GM03348 (cell line): ENCODE results near the gene GPT2.

ENCODE experiments used
- DNase-seq: peaks from one replicate; pipeline ENCODE4 v3.0.0; 2012; ENCODE audit warnings: low spot score

GPT2 gene

GRCh38 chr16:46898006-46898405, 13.8 kb downstream of the GPT2 start:
- DNase-seq = no peak

DNA sequence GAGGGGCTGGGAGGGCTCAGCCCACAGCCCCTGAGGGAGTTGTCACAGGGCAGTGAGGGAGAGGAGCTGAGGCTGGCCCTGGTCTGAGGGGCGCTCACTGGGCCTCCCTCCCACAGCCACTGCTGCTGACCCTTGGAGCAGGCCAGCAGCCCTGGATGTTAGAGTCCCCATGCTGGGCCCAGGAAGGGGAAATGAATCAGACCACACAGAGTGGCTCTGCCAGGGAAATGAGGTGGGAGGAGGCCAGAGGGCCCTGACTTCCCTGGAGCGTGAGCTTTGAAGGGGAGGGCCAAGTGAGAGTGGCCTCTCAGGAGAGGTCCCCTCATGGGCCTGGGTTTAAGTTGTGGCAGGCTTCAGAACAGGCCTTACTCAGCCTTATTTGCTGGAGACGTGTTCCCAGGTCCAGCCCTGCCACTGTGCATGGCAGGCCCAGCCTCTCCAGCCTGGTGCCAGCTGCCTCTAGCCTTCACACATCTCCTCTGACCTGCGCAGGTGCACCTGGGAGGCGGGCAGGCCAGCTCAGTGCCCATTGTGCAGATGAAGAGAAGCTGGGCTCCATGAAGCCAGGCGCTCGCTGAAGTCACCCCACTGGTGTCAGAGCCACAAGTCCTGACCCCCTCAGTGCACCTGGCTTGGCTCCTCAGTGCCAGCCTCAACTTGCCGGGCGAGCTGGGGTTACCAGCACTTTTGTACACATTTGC, 15.4 kb downstream of the GPT2 start:
- DNase-seq = no peak

GRCh38 chr16:46900455-46901235, 16.5 kb downstream of the GPT2 start:
- DNase-seq = no peak

DNA sequence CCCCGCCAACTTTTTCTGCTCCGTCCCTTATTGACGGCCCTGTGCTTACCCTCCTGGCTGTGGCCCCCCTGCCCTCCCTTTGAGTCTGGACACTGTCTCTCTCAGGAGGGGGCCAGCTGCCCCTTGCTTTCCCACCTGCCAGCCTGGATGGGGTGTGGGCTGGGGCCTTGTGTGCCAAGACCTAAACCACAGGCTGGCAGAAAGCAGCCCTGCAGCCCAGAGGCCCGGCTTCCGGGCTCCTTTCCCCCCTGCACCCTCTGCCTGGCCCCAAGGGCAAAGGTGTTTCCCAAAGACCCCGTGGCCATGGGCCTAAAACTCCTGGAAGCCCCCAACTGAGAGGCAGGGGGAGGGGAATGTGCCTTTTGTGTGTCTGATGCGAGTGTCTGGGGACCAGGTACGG, 17.5 kb downstream of the GPT2 start:
- DNase-seq = no peak

DNA sequence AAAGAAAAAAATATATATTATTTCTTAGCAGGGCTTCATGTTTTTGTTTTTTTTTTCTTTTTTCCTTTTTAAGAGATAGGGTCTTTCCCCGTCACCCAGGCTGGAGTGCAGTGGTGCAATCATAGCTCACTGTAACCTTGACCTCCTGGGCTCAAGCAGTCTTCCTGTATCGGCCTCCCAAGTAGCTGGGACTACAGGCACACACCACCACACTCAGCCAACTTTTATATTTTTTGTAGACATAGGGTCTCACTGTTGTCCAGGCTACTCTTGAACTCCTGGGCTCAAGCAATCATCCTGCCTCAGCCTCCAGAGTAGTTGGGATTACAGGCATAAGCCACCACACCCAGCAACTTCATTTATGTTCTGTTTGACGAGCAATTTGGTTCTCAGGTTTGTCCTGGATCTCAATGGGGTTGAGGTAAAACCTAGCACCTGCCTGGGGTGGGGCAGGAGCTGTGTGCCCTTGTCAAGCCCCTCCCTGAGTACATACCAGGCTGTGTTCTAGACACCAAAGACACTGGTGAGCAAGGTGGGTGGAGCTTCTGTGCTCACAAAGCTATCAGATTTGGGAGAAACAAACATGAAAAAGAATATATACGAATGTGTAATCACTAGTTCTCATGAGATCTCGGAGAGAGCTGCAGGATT, 19.2 kb downstream of the GPT2 start:
- DNase-seq = no peak

- no peak for DNase-seq
Measured at GRCh38 chr16:46904471-46904870, 20.3 kb downstream of the GPT2 start.

DNA sequence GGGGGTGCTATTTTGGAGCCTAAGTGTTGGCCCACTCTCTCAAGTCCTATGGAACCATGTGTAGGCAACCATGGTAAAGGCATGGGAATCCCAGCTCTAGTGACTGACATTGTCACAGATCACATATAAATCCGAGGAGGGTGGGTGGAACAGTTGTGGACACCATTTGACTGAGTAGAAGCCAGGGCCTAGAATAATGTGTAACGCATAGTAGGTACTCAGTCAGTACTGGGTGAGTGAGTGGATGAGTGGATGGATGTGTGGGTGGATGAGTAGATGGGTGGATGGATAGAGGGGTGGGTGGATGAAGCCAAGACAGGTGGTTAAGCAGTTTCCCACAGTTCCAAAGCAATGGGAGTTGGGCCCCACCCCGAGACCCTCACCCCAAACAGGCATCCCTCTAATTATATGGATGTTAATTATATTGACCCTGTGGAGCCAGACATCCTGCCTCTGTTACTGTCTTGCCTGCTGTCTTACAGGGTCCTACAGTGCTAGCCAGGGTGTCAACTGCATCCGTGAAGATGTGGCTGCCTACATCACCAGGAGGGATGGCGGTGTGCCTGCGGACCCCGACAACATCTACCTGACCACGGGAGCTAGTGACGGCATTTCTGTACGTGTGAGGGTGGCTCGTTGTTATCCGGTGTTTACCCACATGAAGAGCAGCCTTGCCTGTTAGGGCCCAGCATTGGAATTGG, 22.3 kb downstream of the GPT2 start:
- DNase-seq = no peak

GRCh38 chr16:46907061-46907774, 23.1 kb downstream of the GPT2 start:
- no peak for DNase-seq

GRCh38 chr16:46908540-46909372, 24.6 kb downstream of the GPT2 start:
- peak; percentile 78 for DNase-seq

DNA sequence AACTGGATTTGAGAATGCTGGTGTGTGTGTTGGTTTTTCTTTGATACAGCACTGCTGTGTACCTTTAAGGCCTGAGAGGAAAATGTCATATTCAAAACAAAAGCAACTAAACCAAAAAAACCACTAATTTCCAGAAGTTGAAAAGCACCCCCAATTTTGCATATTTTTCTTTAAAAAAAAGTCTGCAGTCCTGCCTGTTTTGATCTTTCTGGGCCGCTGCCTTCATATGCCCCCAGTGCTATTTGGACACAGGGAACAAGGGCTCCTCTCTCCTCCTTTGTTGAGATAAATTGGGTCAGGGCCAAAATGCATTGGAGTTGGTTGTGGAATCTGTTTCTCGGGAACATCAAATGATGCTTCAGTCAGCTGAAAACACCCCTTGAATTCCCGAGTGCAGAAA, 26.9 kb downstream of the GPT2 start:
- DNase-seq = no peak

- DNase-seq = no peak
Measured at GRCh38 chr16:46911650-46912049, 27.5 kb downstream of the GPT2 start.

GRCh38 chr16:46914556-46915201, 30.5 kb downstream of the GPT2 start:
- DNase-seq = no peak

DNA sequence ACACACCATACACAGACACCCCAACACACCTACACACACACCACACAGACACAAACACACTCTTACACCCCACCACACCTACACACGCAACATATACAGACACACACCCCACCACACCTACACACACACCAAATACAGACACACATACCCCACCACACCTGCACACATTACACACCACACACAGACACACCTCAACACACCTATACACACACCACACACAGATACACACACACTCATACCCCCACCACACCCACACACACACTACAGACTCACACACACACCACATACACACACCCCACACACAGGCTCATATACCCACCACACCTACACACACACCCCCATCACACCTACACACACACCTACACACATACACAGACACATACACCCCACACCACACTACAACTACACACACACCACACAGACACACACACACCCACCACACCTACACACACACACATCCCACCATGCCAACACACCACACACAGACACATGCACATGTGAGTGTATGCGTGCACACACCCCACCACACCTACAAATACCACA, 31.4 kb downstream of the GPT2 start:
- no peak for DNase-seq

GRCh38 chr16:46916980-46917379, 32.8 kb downstream of the GPT2 start:
- DNase-seq = no peak

- no peak for DNase-seq
Measured at GRCh38 chr16:46918400-46918799, 34.2 kb downstream of the GPT2 start.

GRCh38 chr16:46918905-46919792, 35.0 kb downstream of the GPT2 start:
- DNase-seq = no peak

- no peak for DNase-seq
Measured at GRCh38 chr16:46920402-46921068, 36.4 kb downstream of the GPT2 start.

DNA sequence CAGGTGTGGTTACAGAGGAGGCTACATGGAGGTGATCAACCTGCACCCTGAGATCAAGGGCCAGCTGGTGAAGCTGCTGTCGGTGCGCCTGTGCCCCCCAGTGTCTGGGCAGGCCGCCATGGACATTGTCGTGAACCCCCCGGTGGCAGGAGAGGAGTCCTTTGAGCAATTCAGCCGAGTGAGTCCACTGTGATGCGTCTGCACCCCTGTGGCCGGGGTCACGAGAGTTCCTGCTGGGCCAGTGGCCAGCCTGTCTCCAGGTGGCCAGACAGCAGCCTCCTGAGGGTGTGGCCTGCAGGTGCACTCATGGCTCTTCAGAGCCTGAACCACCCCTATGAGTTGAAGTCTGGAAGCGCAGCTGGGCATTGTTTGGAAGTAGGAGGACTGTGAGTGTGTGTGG, 38.1 kb downstream of the GPT2 start:
- DNase-seq = no peak
